GM23248 (cell line): ENCODE results near the gene ZNF445. TPM values are rescaled to one million over a fixed set of nuclear protein-coding genes. Genes with fewer than 3 reads are reported as not detected.
"Not testable (repeated sequence)": the region's sequence is repeated elsewhere in the genome, so short reads cannot be mapped to it uniquely, and the experiment has no call there.

Source experiments
- DNase-seq: peaks from one replicate; pipeline ENCODE4 v3.0.0-alpha.2; 2015
- H2AFZ ChIP-seq: fragments of 200-600 bp; sonication (generic); 2 replicates; pipeline ENCODE4 v1.6.1; 2016; ENCODE audit warnings: antibody characterized with exemption
- H3F3A ChIP-seq: fragments of 200-600 bp; sonication (generic); 2 replicates; pipeline ENCODE4 v1.6.1; 2016; ENCODE audit warnings: mild to moderate bottlenecking, antibody characterized with exemption, mixed run types; ENCODE audit not compliant: insufficient read depth
- H3K27ac ChIP-seq: fragments of 200-600 bp; sonication (generic); 2 replicates; pipeline ENCODE4 v1.5.1; 2016; ENCODE audit warnings: mild to moderate bottlenecking
- H3K27me3 ChIP-seq: fragments of 200-600 bp; sonication (generic); replicated peaks from 2 replicates; pipeline ENCODE4 v1.6.1; 2016; ENCODE audit warnings: mild to moderate bottlenecking; ENCODE audit not compliant: insufficient read depth
- H3K36me3 ChIP-seq: fragments of 200-600 bp; sonication (generic); 2 replicates; pipeline ENCODE4 v1.6.1; 2016; ENCODE audit warnings: low read depth, mild to moderate bottlenecking
- H3K4me1 ChIP-seq: fragments of 200-600 bp; sonication (generic); 2 replicates; pipeline ENCODE4 v1.6.1; 2016; ENCODE audit warnings: mild to moderate bottlenecking; ENCODE audit not compliant: insufficient read depth
- H3K4me2 ChIP-seq: fragments of 200-600 bp; sonication (generic); one replicate; pipeline ENCODE4 v1.6.1; 2016; ENCODE audit warnings: mild to moderate bottlenecking; ENCODE audit not compliant: unreplicated experiment
- H3K4me3 ChIP-seq: fragments of 200-600 bp; sonication (generic); 2 replicates; pipeline ENCODE4 v1.5.1; 2016; ENCODE audit warnings: mild to moderate bottlenecking
- H3K79me2 ChIP-seq: fragments of 200-600 bp; sonication (generic); 2 replicates; pipeline ENCODE4 v1.6.1; 2016; ENCODE audit warnings: mild to moderate bottlenecking; ENCODE audit not compliant: insufficient read depth
- H3K9ac ChIP-seq: fragments of 200-600 bp; sonication (generic); 2 replicates; pipeline ENCODE4 v1.6.1; 2016; ENCODE audit warnings: mild to moderate bottlenecking
- H3K9me2 ChIP-seq: fragments of 200-600 bp; sonication (generic); 2 replicates; pipeline ENCODE4 v1.6.1; 2016; ENCODE audit warnings: mixed run types, mild to moderate bottlenecking, moderate library complexity; ENCODE audit not compliant: insufficient read depth
- H3K9me3 ChIP-seq: fragments of 200-600 bp; sonication (generic); one replicate; pipeline ENCODE4 v1.6.1; 2017; ENCODE audit warnings: low read depth
- H4K20me1 ChIP-seq: fragments of 200-600 bp; sonication (generic); 2 replicates; pipeline ENCODE4 v1.6.0; 2016; ENCODE audit not compliant: insufficient read depth
- EZH2 ChIP-seq: fragments of 200-600 bp; sonication (generic); IDR thresholded peaks from 2 replicates; pipeline ENCODE4 v1.6.1; 2018; ENCODE audit warnings: antibody characterized with exemption, mild to moderate bottlenecking; ENCODE audit not compliant: insufficient read depth, poor library complexity, severe bottlenecking
- EZH2phosphoT487 ChIP-seq: fragments of 200-600 bp; sonication (generic); IDR thresholded peaks from 2 replicates; pipeline ENCODE4 v1.6.1; 2018; ENCODE audit warnings: antibody characterized with exemption, moderate library complexity, mild to moderate bottlenecking, low read depth; ENCODE audit not compliant: insufficient read depth
- WGBS, 2 experiments: methylation state at CpG; one replicate each; pipeline ENCODE4 v1.1.6; 2015 to 2017; ENCODE audit warnings: low lambda C conversion rate in 2 of 2, low coverage in 1 of 2; ENCODE audit errors: missing lambda C conversion rate in 2 of 2; 5-methylcytosine and 5-hydroxymethylcytosine counted together
- in situ Hi-C: fragments of 300-500 bp; cut with MboI; formaldehyde crosslinking; loops from 2 replicates; pipeline ENCODE4 v1.15.0; 2020
- polyA plus RNA-seq: library from polyadenylated mRNA; unstranded; fragments of >200 nt; fragmentation: Nextera tagmentation; extraction: Ambion mirVana; gene quantifications from 2 replicates; pipeline ENCODE4 v1.2.1, GENCODE V29; 2016
- total RNA-seq: library from RNA; depleted of rRNA; stranded (reverse); fragments of >200 nt; shearing (Covaris generic); gene quantifications from 2 replicates; pipeline ENCODE4 v1.2.3, GENCODE V29; 2014

ZNF445 gene
- total and polyA plus RNA-seq, 2 experiments from 2014 or later = 2.2 to 5.9 TPM

DNA sequence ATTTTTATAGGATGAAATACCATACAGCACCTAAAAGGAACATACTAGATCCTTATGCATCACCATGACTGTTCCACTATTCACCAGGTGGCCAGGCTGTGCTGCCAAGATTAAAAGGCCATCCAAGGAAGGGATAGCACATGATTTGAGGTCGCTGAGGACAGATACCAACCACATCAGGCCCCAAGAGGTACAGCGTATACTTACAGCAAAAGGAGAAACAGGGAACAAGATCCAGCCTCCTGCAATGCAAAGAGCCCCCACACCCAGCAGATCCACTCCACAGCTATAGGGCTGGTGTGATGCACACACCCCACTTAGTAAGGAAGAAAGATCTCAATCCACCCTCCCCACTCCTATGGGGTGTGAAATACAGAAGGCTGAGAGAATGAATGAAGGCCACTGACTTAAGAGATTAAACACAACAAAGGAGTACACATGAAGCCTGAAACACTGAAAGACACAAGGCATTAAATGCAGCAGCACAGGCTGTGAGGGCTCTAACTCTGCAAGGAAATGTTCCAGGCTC is 32.0 kb upstream of the ZNF445 start:
- Histone ChIP-seq H4K20me1 (no peaks in the 10 kb centered on the region), H3K27me3 (no peaks in the 10 kb centered on the region), H3K27ac (no peak overlapping the region), H3K9me3 (no peaks in the 10 kb centered on the region), H3K4me1 (peaks cover 6% of the 10 kb centered on the region), H3K9me2 (no peaks in the 10 kb centered on the region), H3K4me2 (peak overlapping the region; percentile 81), H3K36me3 (0 out of 2 replicates have a peak, but pooled peaks cover 6% of the 10 kb centered on the region), H3F3A (peaks cover 15% of the 10 kb centered on the region), H3K9ac (peak overlapping the region; percentile 93), H3K79me2 (peaks cover 61% of the 10 kb centered on the region), H3K4me3 (peak overlapping the region; percentile 98), H2AFZ (peak overlapping the region; percentile 97)
- 83 to 84% methylated on average over 2 of the region's 2 CpGs for WGBS, 2 experiments
- no peak for TF ChIP-seq EZH2phosphoT487
- no peak for TF ChIP-seq EZH2
- in situ Hi-C loops = no loop called here
- peak; percentile 25 for DNase-seq

GRCh38 chr3:44506961-44507360 is 29.5 kb upstream of the ZNF445 start:
- Histone ChIP-seq H3K4me2 (no peak overlapping the region), H3F3A (peaks cover 14% of the 10 kb centered on the region), H3K27me3 (no peaks in the 10 kb centered on the region), H2AFZ (no peak overlapping the region), H3K4me1 (peaks cover 6% of the 10 kb centered on the region), H3K79me2 (peaks cover 80% of the 10 kb centered on the region), H4K20me1 (no peaks in the 10 kb centered on the region; the same call in 1 of the 2 replicates), H3K9me3 (no peaks in the 10 kb centered on the region), H3K9ac (no peak overlapping the region), H3K9me2 (no peaks in the 10 kb centered on the region), H3K27ac (no peak overlapping the region), H3K4me3 (no peak overlapping the region), H3K36me3 (0 out of 2 replicates have a peak, but pooled peaks cover 6% of the 10 kb centered on the region)
- in situ Hi-C loops = no loop called here
- 77 to 85% methylated on average over 4 to 5 of the region's 5 CpGs for WGBS, 2 experiments
- TF ChIP-seq EZH2 (no peak), EZH2phosphoT487 (no peak)
- DNase-seq = no peak

DNA sequence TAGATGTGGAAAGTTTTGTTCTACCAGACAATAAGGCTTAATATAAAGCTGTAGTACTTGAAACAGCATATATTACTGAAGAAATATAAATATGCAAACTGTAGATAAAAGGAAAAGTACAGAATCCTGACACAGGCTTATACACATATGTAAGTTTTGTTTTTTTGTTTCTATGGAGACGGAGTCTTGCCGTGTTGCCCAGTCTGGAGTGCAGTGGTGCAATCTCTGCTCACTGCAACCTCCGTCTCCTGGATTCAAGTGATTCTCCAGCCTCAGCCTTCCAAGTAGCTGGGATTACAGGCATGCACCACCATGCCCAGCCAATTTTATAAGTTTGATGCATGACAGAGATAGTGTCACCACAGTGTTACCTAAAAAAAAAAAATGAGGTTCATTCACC is 29.1 kb upstream of the ZNF445 start:
- H4K20me1 ChIP-seq = no peaks in the 10 kb centered on the region; the same call in 1 of the 2 replicates
- no peaks in the 10 kb centered on the region for H3K9me3 ChIP-seq
- H3F3A ChIP-seq = peaks cover 10% of the 10 kb centered on the region
- no peaks in the 10 kb centered on the region for H3K9me2 ChIP-seq
- H2AFZ ChIP-seq = no peak overlapping the region
- 77 to 86% methylated on average over 3 of the region's 3 CpGs for WGBS, 2 experiments
- TF ChIP-seq EZH2 (no peak), EZH2phosphoT487 (no peak)
- in situ Hi-C loops = no loop called here
- no peak overlapping the region for H3K4me2 ChIP-seq
- H3K27ac ChIP-seq = no peak overlapping the region
- H3K4me1 ChIP-seq = peaks cover 5% of the 10 kb centered on the region
- 0 out of 2 replicates have a peak, but pooled peaks cover 6% of the 10 kb centered on the region for H3K36me3 ChIP-seq
- DNase-seq = no peak
- H3K79me2 ChIP-seq = peaks cover 77% of the 10 kb centered on the region
- H3K4me3 ChIP-seq = no peak overlapping the region
- H3K27me3 ChIP-seq = no peaks in the 10 kb centered on the region
- H3K9ac ChIP-seq = no peak overlapping the region

GRCh38 chr3:44504566-44504965 is 27.1 kb upstream of the ZNF445 start:
- Histone ChIP-seq H3K27ac (no peak overlapping the region), H3K4me2 (no peak overlapping the region), H3K9ac (no peak overlapping the region), H3K27me3 (no peaks in the 10 kb centered on the region), H3F3A (no peaks in the 10 kb centered on the region), H4K20me1 (no peaks in the 10 kb centered on the region; the same call in 1 of the 2 replicates), H3K9me2 (no peaks in the 10 kb centered on the region), H2AFZ (no peak overlapping the region), H3K9me3 (no peaks in the 10 kb centered on the region), H3K36me3 (peaks cover 12% of the 10 kb centered on the region; the same call in 1 of the 2 replicates), H3K79me2 (peaks cover 68% of the 10 kb centered on the region), H3K4me3 (no peak overlapping the region), H3K4me1 (no peaks in the 10 kb centered on the region; the same call in 1 of the 2 replicates)
- 90 to 95% methylated on average over 1 of the region's 1 CpG for WGBS, 2 experiments
- no peak for DNase-seq
- TF ChIP-seq EZH2phosphoT487 = no peak
- no peak for TF ChIP-seq EZH2
- in situ Hi-C loops = no loop called here

DNA sequence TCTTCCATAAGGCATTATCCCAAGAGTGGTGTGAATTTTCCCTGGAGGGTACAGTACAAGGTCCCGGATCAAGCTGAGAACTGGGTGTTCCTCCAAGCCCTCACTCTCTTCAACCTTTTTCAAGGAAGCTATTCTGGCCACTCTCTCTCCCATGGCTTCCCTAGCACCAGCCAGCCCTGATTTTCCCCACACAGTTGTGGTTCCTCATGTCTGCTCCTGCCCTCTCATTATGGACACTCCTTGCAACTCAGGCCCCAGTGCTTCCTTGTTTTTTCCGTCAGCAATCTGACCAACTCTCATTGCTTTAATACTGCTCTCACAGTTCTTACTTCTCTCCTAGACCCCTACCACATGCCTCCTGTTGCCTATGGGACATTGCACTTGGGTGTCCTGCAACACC is 25.7 kb upstream of the ZNF445 start:
- H3F3A ChIP-seq, H3K9me3 ChIP-seq, H3K4me3 ChIP-seq, H3K9ac ChIP-seq, DNase-seq, H4K20me1 ChIP-seq, in situ Hi-C loops, H3K27me3 ChIP-seq, H2AFZ ChIP-seq, H3K4me2 ChIP-seq, H3K4me1 ChIP-seq, H3K27ac ChIP-seq, H3K9me2 ChIP-seq: not testable (repeated sequence)
- Histone ChIP-seq H3K36me3 (peaks cover 22% of the 10 kb centered on the region; the same call in 1 of the 2 replicates), H3K79me2 (peaks cover 54% of the 10 kb centered on the region)
- 97 to 100% methylated on average over 2 of the region's 2 CpGs for WGBS, 2 experiments
